K562 treated with DMSO at 1 percent for 48 hours (cell line): ENCODE results near the gene ZFAND5. TPM values are rescaled to one million over a fixed set of nuclear protein-coding genes. Genes with fewer than 3 reads are reported as not detected.

ENCODE experiments used
- total RNA-seq: library from RNA; unstranded; fragments of 300-600 nt; gene quantifications from 2 replicates; pipeline ENCODE4 v1.2.3, GENCODE V29; 2022; ENCODE audit warnings: low replicate concordance; ENCODE audit errors: extremely low read depth

The ZFAND5 gene
- not detected in 2 replicates for total RNA-seq

GRCh38 chr9:72364679-72365524 is at the start of gene ZFAND5:
ZFAND5 (minus strand) TSS chr9:72365208; CDS start chr9:72360778, 4,430 bp downstream.

Other genes with a start within 250 kb of the ZFAND5 start
- not detected in 2 replicates for gene GDA, start 215.8 kb downstream of the ZFAND5 start, total RNA-seq
- gene TMC1, start 156.4 kb upstream of the ZFAND5 start, total RNA-seq = not detected in 2 replicates